ENCODE data around the gene PGD. TPM values are rescaled to one million over a fixed set of nuclear protein-coding genes. Genes with fewer than 3 reads are reported as not detected.

The PGD gene
- total RNA-seq, 1 experiment from 2014 or later, result 142 TPM

GRCh38 chr1:10438677-10439163 is 39.9 kb downstream of the PGD start:
- Mint-ChIP-seq H3K27me3 (ENCODE audit: unreplicated experiment) (no peaks in the 10 kb centered on the region), H3K4me3 (ENCODE audit: low read depth, unreplicated experiment) (no peak overlapping the region), H3K4me1 (ENCODE audit: low read depth, unreplicated experiment) (no peaks in the 10 kb centered on the region), H3K36me3 (ENCODE audit: insufficient read depth, unreplicated experiment) (peaks cover 6% of the 10 kb centered on the region), H3K9me3 (ENCODE audit: low read depth, unreplicated experiment) (no peaks in the 10 kb centered on the region), H3K27ac (ENCODE audit: unreplicated experiment) (no peak overlapping the region)
- no TSS peak for BruUV-seq (replicated peaks)
- no peak for DNase-seq
- CTCF ChIA-PET, result no interaction called here
- intact Hi-C loops (cut with micrococcal nuclease; ENCODE audit: unreplicated experiment), result no loop called here
- no peak for TF ChIP-seq CTCF (IDR thresholded peaks at IDR 0.05; ENCODE audit: unreplicated experiment)

GRCh38 chr1:10440305-10440704 is 41.4 kb downstream of the PGD start:
- no peaks in the 10 kb centered on the region for H3K27me3 Mint-ChIP-seq (ENCODE audit: unreplicated experiment)
- no TSS peak for BruUV-seq (replicated peaks)
- no peak overlapping the region for H3K4me3 Mint-ChIP-seq (ENCODE audit: low read depth, unreplicated experiment)
- H3K36me3 Mint-ChIP-seq (ENCODE audit: insufficient read depth, unreplicated experiment), result peaks cover 6% of the 10 kb centered on the region
- no peak overlapping the region for H3K27ac Mint-ChIP-seq (ENCODE audit: unreplicated experiment)
- intact Hi-C loops (cut with micrococcal nuclease; ENCODE audit: unreplicated experiment), result no loop called here
- no peaks in the 10 kb centered on the region for H3K4me1 Mint-ChIP-seq (ENCODE audit: low read depth, unreplicated experiment)
- no peaks in the 10 kb centered on the region for H3K9me3 Mint-ChIP-seq (ENCODE audit: low read depth, unreplicated experiment)
- CTCF ChIA-PET, result no interaction called here
- DNase-seq, result no peak
- TF ChIP-seq CTCF (IDR thresholded peaks at IDR 0.05; ENCODE audit: unreplicated experiment), result no peak

- Mint-ChIP-seq H3K27me3 (ENCODE audit: unreplicated experiment) (no peaks in the 10 kb centered on the region), H3K4me1 (ENCODE audit: low read depth, unreplicated experiment) (no peaks in the 10 kb centered on the region), H3K36me3 (ENCODE audit: insufficient read depth, unreplicated experiment) (peaks cover 6% of the 10 kb centered on the region), H3K9me3 (ENCODE audit: low read depth, unreplicated experiment) (no peaks in the 10 kb centered on the region), H3K4me3 (ENCODE audit: low read depth, unreplicated experiment) (no peak overlapping the region), H3K27ac (ENCODE audit: unreplicated experiment) (no peak overlapping the region)
- BruUV-seq (replicated peaks), result no TSS peak
- CTCF ChIA-PET, result interaction anchor here (0.7 kb wide), 1 partner anchor 32 kb away, joined by 6 read pairs; the partner anchor contains the start of gene DFFA
- no peak for TF ChIP-seq CTCF (IDR thresholded peaks at IDR 0.05; ENCODE audit: unreplicated experiment)
- intact Hi-C loops (cut with micrococcal nuclease; ENCODE audit: unreplicated experiment), result no loop called here
- no peak for DNase-seq
These were observed 41.9 kb downstream of the PGD start for GRCh38 chr1:10440794-10441193.

- intact Hi-C loops (cut with micrococcal nuclease; ENCODE audit: unreplicated experiment), result no loop called here
- CTCF ChIA-PET, result no interaction called here
- Mint-ChIP-seq H3K4me3 (ENCODE audit: low read depth, unreplicated experiment) (no peak overlapping the region), H3K27me3 (ENCODE audit: unreplicated experiment) (no peaks in the 10 kb centered on the region), H3K9me3 (ENCODE audit: low read depth, unreplicated experiment) (no peaks in the 10 kb centered on the region), H3K27ac (ENCODE audit: unreplicated experiment) (no peak overlapping the region), H3K36me3 (ENCODE audit: insufficient read depth, unreplicated experiment) (peaks cover 6% of the 10 kb centered on the region), H3K4me1 (ENCODE audit: low read depth, unreplicated experiment) (no peaks in the 10 kb centered on the region)
- BruUV-seq (replicated peaks), result no TSS peak
- TF ChIP-seq CTCF (IDR thresholded peaks at IDR 0.05; ENCODE audit: unreplicated experiment), result no peak
- no peak for DNase-seq
These were observed 45.4 kb downstream of the PGD start for GRCh38 chr1:10444248-10444647.
